KMS-11 (cell line): ENCODE measurements around the gene CACNB2.
"Not testable (repeated sequence)": the region's sequence is repeated elsewhere in the genome, so short reads cannot be mapped to it uniquely, and the experiment has no call there.

Experiments used
- H2AFZ ChIP-seq: fragments of 200-600 bp; sonication (generic); 2 replicates; pipeline ENCODE4 v1.6.1; 2016; ENCODE audit warnings: antibody characterized with exemption, mixed run types, low read depth
- H3K27ac ChIP-seq: fragments of 200-600 bp; sonication (generic); 2 replicates; pipeline ENCODE4 v1.6.1; 2016; ENCODE audit warnings: mild to moderate bottlenecking, mixed run types
- H3K27me3 ChIP-seq: fragments of 200-600 bp; sonication (generic); 2 replicates; pipeline ENCODE4 v1.6.1; 2017; ENCODE audit warnings: mild to moderate bottlenecking, low read depth, mixed run types, moderate library complexity; ENCODE audit not compliant: insufficient read depth
- H3K36me3 ChIP-seq: fragments of 200-600 bp; sonication (generic); 2 replicates; pipeline ENCODE4 v1.6.1; 2017; ENCODE audit warnings: mild to moderate bottlenecking, mixed run types; ENCODE audit not compliant: insufficient read depth
- H3K4me1 ChIP-seq: fragments of 200-600 bp; sonication (generic); 2 replicates; pipeline ENCODE4 v1.6.1; 2016; ENCODE audit warnings: mild to moderate bottlenecking, low read depth, mixed run types; ENCODE audit not compliant: poor library complexity, severe bottlenecking
- H3K4me2 ChIP-seq: fragments of 200-600 bp; sonication (generic); 2 replicates; pipeline ENCODE4 v1.7.0; 2016; ENCODE audit warnings: mild to moderate bottlenecking, mixed run types
- H3K4me3 ChIP-seq: fragments of 200-600 bp; sonication (generic); IDR thresholded peaks from 2 replicates; pipeline ENCODE4 v1.6.1; 2017; ENCODE audit warnings: low read depth, low read length, mixed read lengths; ENCODE audit not compliant: insufficient read depth
- H3K79me2 ChIP-seq: fragments of 200-600 bp; sonication (generic); 2 replicates; pipeline ENCODE4 v1.6.1; 2016; ENCODE audit warnings: low read depth, mixed run types; ENCODE audit not compliant: insufficient read depth
- H3K9ac ChIP-seq: fragments of 200-600 bp; sonication (generic); 2 replicates; pipeline ENCODE4 v1.6.1; 2016; ENCODE audit warnings: mild to moderate bottlenecking, mixed run types
- H4K20me1 ChIP-seq: fragments of 200-600 bp; sonication (generic); 2 replicates; pipeline ENCODE4 v1.6.1; 2016; ENCODE audit warnings: mild to moderate bottlenecking, mixed run types; ENCODE audit not compliant: insufficient read depth
- TF ChIP-seq, protein P1 (sequence below): fragments of 200-600 bp; sonication (generic); conservative IDR thresholded peaks from 2 replicates; pipeline ENCODE4 v1.6.1; 2017; ENCODE audit warnings: low read depth, mild to moderate bottlenecking, antibody characterized with exemption, low read length, moderate library complexity, mixed read lengths

CACNB2 gene

DNA sequence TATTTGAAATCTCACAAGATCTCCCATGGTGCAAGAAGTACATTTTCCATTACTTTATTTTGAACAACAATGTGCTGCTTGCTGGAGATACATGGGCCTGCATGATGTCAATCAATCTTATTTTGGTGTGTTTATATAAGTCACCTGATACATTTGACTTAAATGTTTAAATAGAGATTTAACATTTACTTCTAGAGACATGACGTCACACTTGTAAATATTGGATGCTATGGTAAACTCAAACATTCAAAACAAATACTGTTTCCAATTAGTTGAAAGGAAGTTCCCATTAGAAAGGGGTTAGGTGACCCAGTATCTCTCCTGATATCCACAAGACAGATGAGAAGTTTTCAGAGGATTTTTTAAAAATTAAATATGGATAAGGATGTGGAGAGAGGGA, 296.7 kb downstream of the CACNB2 start:
- Histone ChIP-seq H3K36me3 (no peaks in the 10 kb centered on the region), H3K79me2 (no peaks in the 10 kb centered on the region), H2AFZ (no peak overlapping the region), H3K27ac (no peak overlapping the region), H3K4me2 (no peak overlapping the region), H4K20me1 (no peaks in the 10 kb centered on the region), H3K9ac (no peak overlapping the region), H3K4me3 (no peak overlapping the region), H3K4me1 (no peaks in the 10 kb centered on the region), H3K27me3 (no peaks in the 10 kb centered on the region)
- TF ChIP-seq, protein P1, sequence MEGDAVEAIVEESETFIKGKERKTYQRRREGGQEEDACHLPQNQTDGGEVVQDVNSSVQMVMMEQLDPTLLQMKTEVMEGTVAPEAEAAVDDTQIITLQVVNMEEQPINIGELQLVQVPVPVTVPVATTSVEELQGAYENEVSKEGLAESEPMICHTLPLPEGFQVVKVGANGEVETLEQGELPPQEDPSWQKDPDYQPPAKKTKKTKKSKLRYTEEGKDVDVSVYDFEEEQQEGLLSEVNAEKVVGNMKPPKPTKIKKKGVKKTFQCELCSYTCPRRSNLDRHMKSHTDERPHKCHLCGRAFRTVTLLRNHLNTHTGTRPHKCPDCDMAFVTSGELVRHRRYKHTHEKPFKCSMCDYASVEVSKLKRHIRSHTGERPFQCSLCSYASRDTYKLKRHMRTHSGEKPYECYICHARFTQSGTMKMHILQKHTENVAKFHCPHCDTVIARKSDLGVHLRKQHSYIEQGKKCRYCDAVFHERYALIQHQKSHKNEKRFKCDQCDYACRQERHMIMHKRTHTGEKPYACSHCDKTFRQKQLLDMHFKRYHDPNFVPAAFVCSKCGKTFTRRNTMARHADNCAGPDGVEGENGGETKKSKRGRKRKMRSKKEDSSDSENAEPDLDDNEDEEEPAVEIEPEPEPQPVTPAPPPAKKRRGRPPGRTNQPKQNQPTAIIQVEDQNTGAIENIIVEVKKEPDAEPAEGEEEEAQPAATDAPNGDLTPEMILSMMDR = no peak

DNA sequence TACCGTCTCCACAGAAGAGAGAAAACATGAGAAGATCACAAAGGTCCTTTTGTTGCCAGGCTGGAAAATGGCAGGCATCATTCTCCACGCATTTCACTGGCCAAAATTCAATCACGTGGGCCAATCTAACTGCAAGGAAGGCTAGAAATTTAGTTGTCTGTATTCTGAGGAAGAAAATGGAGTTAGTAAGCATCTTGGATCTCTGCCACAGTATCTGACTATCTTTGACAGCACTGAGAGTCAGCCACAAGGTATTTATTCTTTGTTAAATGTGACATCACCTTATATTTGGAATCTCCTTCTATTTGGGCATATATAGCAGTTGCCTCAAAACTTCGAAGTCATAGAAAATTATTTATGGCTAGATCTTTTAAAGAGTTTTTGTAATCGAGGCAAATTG, 297.3 kb downstream of the CACNB2 start:
- H3K79me2 ChIP-seq = no peaks in the 10 kb centered on the region
- no peaks in the 10 kb centered on the region for H4K20me1 ChIP-seq
- no peak overlapping the region for H3K9ac ChIP-seq
- H3K4me2 ChIP-seq = no peak overlapping the region
- no peak overlapping the region for H3K4me3 ChIP-seq
- no peaks in the 10 kb centered on the region for H3K4me1 ChIP-seq
- H3K36me3 ChIP-seq = no peaks in the 10 kb centered on the region
- TF ChIP-seq, protein P1 = no peak
- H3K27ac ChIP-seq = no peak overlapping the region
- no peaks in the 10 kb centered on the region for H3K27me3 ChIP-seq
- H2AFZ ChIP-seq = no peak overlapping the region

DNA sequence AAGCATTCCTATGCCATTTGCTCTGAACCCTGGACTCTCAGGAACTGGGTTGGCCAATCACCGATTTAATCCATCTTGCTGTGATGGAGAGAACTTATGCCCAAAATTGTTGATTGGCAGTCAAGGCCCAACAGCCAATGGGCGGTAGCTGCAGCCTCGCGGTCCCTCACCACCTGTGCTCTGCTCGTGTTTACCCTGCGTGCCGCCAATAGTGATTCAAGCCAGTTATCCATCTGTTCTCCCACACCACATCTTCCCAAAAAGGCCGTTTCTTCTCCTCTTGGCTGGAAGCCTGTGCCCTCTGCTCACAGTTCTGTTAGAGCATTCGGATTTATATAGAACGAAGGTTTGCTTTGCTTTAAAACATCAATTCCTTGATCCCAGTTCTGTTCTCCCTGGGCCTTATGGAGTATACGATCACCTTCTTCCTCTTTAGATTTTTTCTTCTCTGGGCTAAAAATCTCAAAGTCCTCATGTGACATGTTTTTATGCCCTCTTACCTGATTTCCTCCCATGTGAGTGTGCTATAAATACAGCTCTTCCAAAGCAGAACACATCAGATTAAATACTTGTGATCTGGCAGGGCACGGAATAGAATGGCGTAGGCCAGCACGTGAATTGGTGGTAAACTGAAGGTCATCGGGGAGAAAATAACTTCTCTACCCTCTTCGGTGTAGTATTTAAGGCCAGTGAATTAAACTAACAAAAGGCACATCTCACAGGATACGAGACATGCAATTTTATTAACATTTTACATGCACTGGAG, 298.3 kb downstream of the CACNB2 start:
- TF ChIP-seq, protein P1 = no peak
- Histone ChIP-seq H2AFZ (no peak overlapping the region), H3K79me2 (no peaks in the 10 kb centered on the region)

DNA sequence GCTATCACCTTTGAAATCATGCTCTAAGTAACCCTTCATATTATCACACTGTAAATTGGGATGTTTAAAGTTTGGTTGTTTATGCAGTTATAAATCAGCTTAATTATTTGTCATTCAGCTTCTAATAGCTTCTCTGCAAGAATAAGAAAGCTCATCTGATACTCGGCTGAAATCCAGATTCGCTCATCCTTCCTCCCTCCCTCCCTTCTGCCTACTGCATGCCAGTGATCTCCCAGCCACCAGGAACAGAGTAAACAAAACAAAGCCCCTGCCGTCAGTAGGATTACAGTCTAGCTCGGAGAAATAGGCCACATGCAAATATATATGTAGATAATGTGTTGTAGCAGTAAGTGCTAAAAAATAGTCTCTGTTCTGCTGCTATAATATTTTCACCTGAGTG, 299.4 kb downstream of the CACNB2 start:
- no peak overlapping the region for H3K4me2 ChIP-seq
- TF ChIP-seq, protein P1 = no peak
- no peaks in the 10 kb centered on the region for H3K36me3 ChIP-seq
- no peak overlapping the region for H2AFZ ChIP-seq
- no peaks in the 10 kb centered on the region for H4K20me1 ChIP-seq
- H3K27me3 ChIP-seq = no peaks in the 10 kb centered on the region
- H3K4me3 ChIP-seq = no peak overlapping the region
- no peak overlapping the region for H3K9ac ChIP-seq
- H3K27ac ChIP-seq = no peak overlapping the region
- H3K79me2 ChIP-seq = no peaks in the 10 kb centered on the region
- no peaks in the 10 kb centered on the region for H3K4me1 ChIP-seq

More for the DNA sequence above, 298.3 kb downstream of the CACNB2 start:
- no peak overlapping the region for H3K27ac ChIP-seq
- no peak overlapping the region for H3K4me2 ChIP-seq
- no peaks in the 10 kb centered on the region for H3K27me3 ChIP-seq
- H3K36me3 ChIP-seq = no peaks in the 10 kb centered on the region
- H3K4me3 ChIP-seq = no peak overlapping the region
- H3K4me1 ChIP-seq = no peaks in the 10 kb centered on the region
- H4K20me1 ChIP-seq = no peaks in the 10 kb centered on the region
- H3K9ac ChIP-seq = no peak overlapping the region

DNA sequence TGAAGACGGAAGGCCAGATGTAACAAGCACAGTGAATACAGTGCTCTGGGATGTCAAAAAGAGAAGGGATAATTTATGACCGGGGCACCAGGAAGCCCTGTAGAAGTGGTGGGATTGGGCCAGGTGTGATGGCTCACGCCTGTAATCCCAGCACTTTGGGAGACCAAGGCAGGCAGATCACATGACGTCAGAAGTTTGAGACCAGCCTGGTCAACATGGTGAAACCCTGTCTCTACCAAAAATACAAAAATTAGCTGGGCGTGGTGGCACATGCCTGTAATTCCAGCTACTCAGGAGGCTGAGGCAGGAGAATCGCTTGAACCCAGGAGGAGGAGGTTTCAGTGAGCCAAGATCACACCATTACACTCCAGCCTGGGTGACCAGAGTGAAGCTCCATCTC, 305.4 kb downstream of the CACNB2 start:
- not testable (repeated sequence) for H3K79me2 ChIP-seq, H3K27me3 ChIP-seq, H3K36me3 ChIP-seq, H3K9ac ChIP-seq, H3K27ac ChIP-seq, H3K4me1 ChIP-seq, H2AFZ ChIP-seq, H4K20me1 ChIP-seq, H3K4me2 ChIP-seq, H3K4me3 ChIP-seq
